H9 (cell line): ENCODE results near the gene CENPM. TPM values are rescaled to one million over a fixed set of nuclear protein-coding genes. Genes with fewer than 3 reads are reported as not detected.
A peak's percentile ranks its signal among the peaks of the same experiment; 100 is the strongest.

Source experiments
- DNase-seq: peaks from one replicate; pipeline ENCODE4 v3.0.0-alpha.2; 2017
- H2AFZ ChIP-seq: one replicate; pipeline ENCODE4 v1.6.1; 2013; ENCODE audit warnings: mild to moderate bottlenecking, low read length, control low read depth, moderate library complexity
- H2AK5ac ChIP-seq: 2 replicates; pipeline ENCODE4 v1.6.1; 2013; ENCODE audit warnings: low read length, control low read depth, mixed read lengths; ENCODE audit not compliant: insufficient read length
- H2BK120ac ChIP-seq: one replicate; pipeline ENCODE4 v1.6.1; 2013; ENCODE audit warnings: low read depth, mild to moderate bottlenecking, low read length, control low read depth, inconsistent platforms; ENCODE audit not compliant: poor library complexity, severe bottlenecking
- H2BK12ac ChIP-seq: 2 replicates; pipeline ENCODE4 v1.6.1; 2013; ENCODE audit warnings: low read length, control low read depth, mixed read lengths, low read depth; ENCODE audit not compliant: insufficient read length
- H2BK15ac ChIP-seq: 2 replicates; pipeline ENCODE4 v1.6.1; 2013; ENCODE audit warnings: low read depth, low read length, control low read depth
- H2BK20ac ChIP-seq: one replicate; pipeline ENCODE4 v1.6.1; 2013; ENCODE audit warnings: low read depth, mild to moderate bottlenecking, low read length, control low read depth, inconsistent platforms; ENCODE audit not compliant: poor library complexity, severe bottlenecking
- H2BK5ac ChIP-seq: 2 replicates; pipeline ENCODE4 v1.6.1; 2013; ENCODE audit warnings: low read length, control low read depth, mixed read lengths; ENCODE audit not compliant: insufficient read length
- H3K14ac ChIP-seq: 2 replicates; pipeline ENCODE4 v1.6.1; 2013; ENCODE audit warnings: low read length, control low read depth; ENCODE audit not compliant: insufficient read depth
- H3K18ac ChIP-seq: 2 replicates; pipeline ENCODE4 v1.6.1; 2013; ENCODE audit warnings: low read depth, mild to moderate bottlenecking, mixed read lengths, low read length, control low read depth; ENCODE audit not compliant: insufficient read length
- H3K23ac ChIP-seq: 2 replicates; pipeline ENCODE4 v1.6.1; 2013; ENCODE audit warnings: low read length, control low read depth, mixed read lengths, low read depth; ENCODE audit not compliant: insufficient read length
- H3K23me2 ChIP-seq: 2 replicates; pipeline ENCODE4 v1.6.1; 2013; ENCODE audit warnings: low read depth, mild to moderate bottlenecking, mixed read lengths, low read length, control low read depth; ENCODE audit not compliant: insufficient read length, poor library complexity, severe bottlenecking
- H3K27ac ChIP-seq: 2 replicates; pipeline ENCODE4 v1.5.1; 2013; ENCODE audit warnings: low read length, control low read depth, mixed read lengths, low read depth; ENCODE audit not compliant: insufficient read length
- H3K27me3 ChIP-seq: 2 replicates; pipeline ENCODE4 v1.6.1; 2013; ENCODE audit warnings: low read length, control low read depth, inconsistent platforms; ENCODE audit not compliant: insufficient read depth
- H3K4ac ChIP-seq: 2 replicates; pipeline ENCODE4 v1.6.1; 2013; ENCODE audit warnings: low read depth, mild to moderate bottlenecking, control low read depth, inconsistent platforms, low read length, moderate library complexity
- H3K4me1 ChIP-seq: 2 replicates; pipeline ENCODE4 v1.6.1; 2013; ENCODE audit warnings: low read length, control low read depth, inconsistent platforms; ENCODE audit not compliant: insufficient read depth
- H3K4me2 ChIP-seq: 2 replicates; pipeline ENCODE4 v1.6.1; 2013; ENCODE audit warnings: low read length, control low read depth, mixed read lengths; ENCODE audit not compliant: insufficient read length, insufficient read depth
- H3K56ac ChIP-seq: 2 replicates; pipeline ENCODE4 v1.6.1; 2013; ENCODE audit warnings: low read depth, mild to moderate bottlenecking, mixed read lengths, low read length, control low read depth; ENCODE audit not compliant: insufficient read length
- H3K79me1 ChIP-seq: 2 replicates; pipeline ENCODE4 v1.6.1; 2013; ENCODE audit warnings: low read depth, mild to moderate bottlenecking, moderate library complexity, low read length, control low read depth, inconsistent platforms; ENCODE audit not compliant: insufficient read depth, poor library complexity, severe bottlenecking
- H3K79me2 ChIP-seq: 2 replicates; pipeline ENCODE4 v1.6.1; 2013; ENCODE audit warnings: low read length, control low read depth, inconsistent platforms; ENCODE audit not compliant: insufficient read depth
- H3K9ac ChIP-seq: 2 replicates; pipeline ENCODE4 v1.6.1; 2013; ENCODE audit warnings: low read length, control low read depth, mixed read lengths; ENCODE audit not compliant: insufficient read length; ENCODE audit errors: extremely low read depth
- H3K9me3 ChIP-seq: one replicate; pipeline ENCODE4 v1.6.1; 2013; ENCODE audit warnings: low read depth, low read length, inconsistent platforms; ENCODE audit not compliant: control insufficient read depth
- H3T11ph ChIP-seq: one replicate; pipeline ENCODE4 v1.6.1; 2013; ENCODE audit warnings: mild to moderate bottlenecking, low read length, control low read depth, inconsistent platforms
- H4K20me1 ChIP-seq: one replicate; pipeline ENCODE4 v1.6.1; 2013; ENCODE audit not compliant: control insufficient read depth, insufficient read length, insufficient read depth
- H4K5ac ChIP-seq: 2 replicates; pipeline ENCODE4 v1.6.1; 2013; ENCODE audit warnings: low read depth, mild to moderate bottlenecking, mixed read lengths, low read length, control low read depth; ENCODE audit not compliant: insufficient read length
- H4K8ac ChIP-seq: replicated peaks from 2 replicates; pipeline ENCODE4 v1.6.1; 2013; ENCODE audit warnings: low read length, control low read depth, mixed read lengths, low read depth; ENCODE audit not compliant: insufficient read length
- H4K91ac ChIP-seq: 2 replicates; pipeline ENCODE4 v1.6.1; 2013; ENCODE audit warnings: low read depth, mild to moderate bottlenecking, moderate library complexity, mixed read lengths, low read length, control low read depth; ENCODE audit not compliant: insufficient read length
- H3K27ac Mint-ChIP-seq, 3 experiments: 2 replicates in 2 of 3; 3 replicates in 1 of 3; pipeline ENCODE4 v1.8.0; 2020 to 2021; ENCODE audit warnings: mixed read lengths in 3 of 3, mild to moderate bottlenecking in 1 of 3, moderate library complexity in 1 of 3
- H3K27me3 Mint-ChIP-seq: 2 replicates; pipeline ENCODE4 v1.8.0; 2021; ENCODE audit warnings: low read depth, mild to moderate bottlenecking, moderate library complexity, mixed read lengths
- H3K36me3 Mint-ChIP-seq, 3 experiments: 2 replicates in 2 of 3; 3 replicates in 1 of 3; pipeline ENCODE4 v1.8.0; 2020 to 2021; ENCODE audit warnings: low read depth in 3 of 3, mixed read lengths in 3 of 3; ENCODE audit not compliant: insufficient read depth in 1 of 3
- H3K4me1 Mint-ChIP-seq, 2 experiments: 2 replicates each; pipeline ENCODE4 v1.8.0; 2020; ENCODE audit warnings: mixed read lengths in 2 of 2
- H3K4me3 Mint-ChIP-seq, 2 experiments: 2 replicates in 1 of 2; 3 replicates in 1 of 2; pipeline ENCODE4 v1.8.0; 2020 to 2021; ENCODE audit warnings: mild to moderate bottlenecking in 2 of 2, mixed read lengths in 2 of 2, moderate library complexity in 1 of 2
- H3K9me3 Mint-ChIP-seq, 2 experiments: 2 replicates in 1 of 2; 3 replicates in 1 of 2; pipeline ENCODE4 v1.8.0; 2020; ENCODE audit warnings: mild to moderate bottlenecking in 2 of 2, mixed read lengths in 2 of 2, moderate library complexity in 1 of 2
- CTCF ChIP-seq: fragments of 200-600 bp; sonication (generic); conservative IDR thresholded peaks from 3 replicates; pipeline ENCODE4 v1.8.0; 2021; ENCODE audit warnings: antibody characterized with exemption, mild to moderate bottlenecking
- WGBS: extraction: QIAGEN DNeasy Blood & Tissue Kit; methylation state at CpG from one replicate; pipeline ENCODE4 v1.1.7; 2013; ENCODE audit warnings: missing lambda C conversion rate, low lambda C conversion rate, mixed read lengths; ENCODE audit not compliant: insufficient read length; ENCODE audit errors: extremely low coverage; 5-methylcytosine and 5-hydroxymethylcytosine counted together
- total RNA-seq: library from RNA; stranded (reverse); gene quantifications from 2 replicates; pipeline ENCODE4 v1.2.1, GENCODE V29; 2021

The CENPM gene
- total RNA-seq, 1 experiment from 2014 or later = 36.5 TPM

DNA sequence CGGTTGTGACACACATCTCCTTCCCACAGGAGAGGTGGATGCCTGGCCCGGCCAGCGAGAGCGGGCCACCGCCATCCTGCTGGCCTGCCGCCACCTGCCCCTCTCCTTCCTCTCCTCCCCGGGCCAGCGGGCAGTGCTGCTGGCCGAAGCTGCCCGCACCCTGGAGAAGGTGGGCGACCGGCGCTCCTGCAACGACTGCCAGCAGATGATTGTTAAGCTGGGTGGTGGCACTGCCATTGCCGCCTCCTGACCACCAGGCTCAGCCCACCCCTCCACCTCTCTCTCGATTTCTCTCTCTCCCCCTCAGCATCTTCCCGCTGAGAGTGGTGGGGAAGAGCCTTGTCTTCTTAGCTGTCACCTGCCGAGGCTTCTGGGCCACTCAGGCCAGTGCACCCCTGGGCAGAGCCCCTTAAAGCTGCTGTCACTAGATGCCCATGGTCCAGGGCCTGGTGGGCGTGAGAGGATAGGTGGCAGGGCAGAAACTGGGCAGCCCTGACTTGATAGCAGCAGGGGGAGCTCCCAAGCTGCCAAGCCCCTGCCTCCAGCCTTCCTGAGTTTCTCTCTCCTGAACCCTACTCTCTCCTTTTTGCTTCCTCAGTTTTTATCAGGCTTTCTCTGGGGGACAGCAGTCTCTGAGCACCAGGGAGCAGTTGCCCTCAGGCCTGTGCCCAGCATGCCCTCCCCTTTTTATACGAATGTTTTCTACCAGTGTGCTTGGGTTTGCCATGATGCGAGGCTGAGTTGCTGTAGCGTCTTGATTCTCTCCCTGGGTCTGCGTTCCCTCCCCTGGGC lies 41.3 kb downstream of the CENPM start:
- H3K14ac ChIP-seq = no peak overlapping the region

More for the DNA sequence above, 41.3 kb downstream of the CENPM start:
- Histone ChIP-seq H4K8ac (no peak overlapping the region), H3K18ac (no peak overlapping the region), H3K23ac (no peak overlapping the region), H3K79me1 (no peaks in the 10 kb centered on the region), H3T11ph (no peak overlapping the region), H3K27ac (no peak overlapping the region), H3K4ac (no peak overlapping the region), H2BK12ac (no peak overlapping the region), H3K23me2 (no peaks in the 10 kb centered on the region), H3K4me2 (no peak overlapping the region), H2AFZ (no peak overlapping the region), H3K9me3 (no peaks in the 10 kb centered on the region), H2AK5ac (no peak overlapping the region), H2BK15ac (no peak overlapping the region), H3K9ac (no peak overlapping the region), H2BK5ac (no peak overlapping the region), H2BK120ac (no peak overlapping the region), H3K79me2 (no peaks in the 10 kb centered on the region), H4K5ac (no peak overlapping the region), H3K56ac (no peak overlapping the region), H2BK20ac (no peak overlapping the region), H3K27me3 (peaks cover 3% of the 10 kb centered on the region; the same call in 1 of the 2 replicates), H3K4me1 (no peaks in the 10 kb centered on the region), H4K91ac (no peak overlapping the region), H4K20me1 (no peaks in the 10 kb centered on the region)
- Mint-ChIP-seq H3K4me1 (peaks cover 9 to 12% of the 10 kb centered on the region in 2 experiments), H3K36me3 (peaks cover 19 to 55% (median 41%) of the 10 kb centered on the region in 3 experiments; a peak in 6 of 7 replicates), H3K27ac (peak overlapping the region in 1 of 3 experiments; percentile 70; a peak in 1 of 7 replicates), H3K27me3 (peaks cover 20% of the 10 kb centered on the region), H3K9me3 (no peaks in the 10 kb centered on the region), H3K4me3 (no peak overlapping the region)
- peak; percentile 26 for DNase-seq
- TF ChIP-seq CTCF = no peak
- no CpG with 5 or more reads among the region's 23 CpGs for WGBS
